HG03097 (cell line): ENCODE results near the gene ABCA10.
"Not testable (repeated sequence)": the region's sequence is repeated elsewhere in the genome, so short reads cannot be mapped to it uniquely, and the experiment has no call there.

ENCODE experiments used
- ATAC-seq: cut with Tn5 transposase; IDR thresholded peaks from one replicate; pipeline ENCODE4 v1.9.1; 2021; ENCODE audit not compliant: unreplicated experiment, low FRiP score

The ABCA10 gene

DNA sequence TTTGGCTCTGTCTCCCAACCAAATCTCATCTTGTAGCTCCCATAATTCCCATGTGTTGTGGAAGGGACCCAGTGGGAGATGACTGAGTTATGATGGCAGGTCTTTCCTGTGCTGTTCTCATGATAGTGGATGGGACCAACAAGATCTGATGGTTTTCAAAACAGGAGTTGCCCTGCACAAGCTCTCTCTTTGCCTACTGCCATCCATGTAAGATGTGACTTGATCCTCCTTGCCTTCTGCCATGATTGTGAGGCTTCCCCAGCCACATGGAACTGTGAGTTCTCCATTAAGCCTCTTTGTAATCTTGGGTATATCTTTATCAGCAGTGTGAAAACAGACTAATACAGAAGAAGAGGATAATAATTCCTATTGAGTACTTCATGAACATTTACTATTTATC is 60.0 kb downstream of the ABCA10 start:
- not testable (repeated sequence) for ATAC-seq

DNA sequence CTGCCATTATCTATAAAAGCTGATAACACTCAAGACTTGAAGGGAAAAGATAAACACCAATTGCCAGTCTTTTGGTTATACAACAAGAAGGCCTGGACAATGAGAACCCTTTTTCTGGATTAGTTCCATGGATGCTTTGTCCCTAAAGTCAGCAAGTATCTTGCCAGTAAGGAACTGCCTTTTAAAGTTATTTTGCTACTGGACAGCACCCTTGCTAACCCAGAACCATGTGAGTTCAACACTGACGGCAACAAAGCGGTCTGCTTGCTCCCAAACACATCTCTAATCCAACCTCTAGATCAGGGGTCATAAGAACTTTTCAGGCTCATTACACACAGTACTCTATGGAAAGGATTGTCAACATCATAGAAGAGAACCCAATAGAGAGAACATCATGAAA is 61.7 kb downstream of the ABCA10 start:
- no peak for ATAC-seq

DNA sequence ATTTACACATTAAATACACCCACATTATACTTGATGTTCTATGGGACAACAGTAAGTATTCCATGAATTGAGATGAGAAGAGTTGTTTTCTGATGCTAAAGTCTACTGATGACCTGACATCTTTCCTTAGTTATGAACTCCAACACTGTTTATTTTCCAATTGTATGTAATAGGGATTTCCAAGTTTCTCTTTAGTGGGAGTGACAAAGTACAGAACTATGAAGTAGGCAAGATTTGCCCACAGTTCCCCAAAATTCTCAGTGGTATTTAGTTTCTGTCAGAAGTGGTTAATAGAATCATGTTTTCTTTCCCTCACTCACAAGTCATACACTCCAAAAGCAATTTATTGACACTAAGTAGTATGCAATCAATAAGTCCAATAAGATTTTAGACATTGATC is 64.4 kb downstream of the ABCA10 start:
- ATAC-seq: no peak

GRCh38 chr17:69159418-69159817 is 69.2 kb downstream of the ABCA10 start:
- ATAC-seq: no peak

GRCh38 chr17:69154267-69154666 is 74.4 kb downstream of the ABCA10 start:
- ATAC-seq: no peak

DNA sequence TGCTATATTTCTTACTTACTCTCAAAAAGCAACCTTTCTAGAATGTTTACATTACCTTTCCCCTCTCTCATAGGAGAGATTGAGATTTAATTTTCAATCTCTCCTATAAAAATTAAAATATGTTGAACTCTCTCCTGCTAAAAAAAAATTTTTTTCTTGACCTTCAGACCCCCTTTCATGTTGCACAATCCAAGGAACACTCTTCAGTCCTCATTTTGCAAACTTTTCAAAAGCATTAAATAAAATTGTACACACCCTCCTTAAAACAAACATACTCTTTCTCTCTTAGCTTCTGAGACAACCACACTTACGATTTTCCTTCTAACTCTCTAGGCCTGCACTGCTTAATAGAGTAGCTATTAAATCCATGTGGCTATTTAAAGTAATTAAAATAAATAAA is 78.3 kb downstream of the ABCA10 start:
- no peak for ATAC-seq

GRCh38 chr17:69147460-69147859 is 81.2 kb downstream of the ABCA10 start:
- ATAC-seq: no peak

DNA sequence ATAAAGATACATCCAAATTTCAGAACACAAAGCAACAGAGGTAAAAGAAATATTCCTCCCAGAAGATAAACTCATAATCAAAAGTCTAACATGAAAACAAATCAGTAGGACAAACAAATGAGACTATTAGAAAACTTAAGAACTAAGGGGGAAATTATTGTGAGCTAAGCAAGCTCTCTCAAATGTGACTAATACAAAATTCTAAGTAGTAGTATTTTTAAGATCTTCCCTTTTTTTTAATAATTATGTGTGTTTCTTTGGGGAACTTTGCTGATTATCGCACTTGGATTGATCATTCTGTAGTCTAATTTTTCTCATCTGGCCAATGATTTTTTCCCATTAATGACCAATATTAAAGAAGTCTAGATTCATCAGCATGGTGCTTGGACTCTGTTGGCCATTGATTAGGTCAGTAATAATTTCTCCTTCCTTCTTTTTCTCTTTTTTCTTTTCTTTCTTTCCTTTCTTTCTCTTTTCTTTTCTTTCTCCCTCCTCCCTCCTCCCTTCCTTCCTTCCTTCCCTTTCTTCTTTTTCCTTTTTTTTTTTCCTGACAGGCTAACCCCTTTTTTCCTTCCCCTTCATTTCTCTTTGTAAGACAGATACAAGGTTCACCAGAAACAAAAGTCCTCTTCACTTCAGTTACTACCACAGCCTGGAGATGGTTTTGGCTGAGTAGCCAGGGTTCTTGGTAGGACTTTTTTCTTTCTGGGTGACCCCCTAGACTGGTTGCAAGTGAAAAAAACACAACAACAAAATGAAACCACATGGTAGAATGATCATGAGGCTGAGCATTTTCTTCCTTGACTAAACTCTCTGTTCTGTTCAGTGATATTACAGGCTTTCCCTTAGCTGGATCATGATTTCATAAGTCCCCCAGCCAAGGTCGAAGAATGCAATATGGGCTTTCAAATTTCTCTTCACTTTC is 84.0 kb downstream of the ABCA10 start:
- no peak for ATAC-seq

GRCh38 chr17:69143683-69144231 is 84.9 kb downstream of the ABCA10 start:
- ATAC-seq: no peak

DNA sequence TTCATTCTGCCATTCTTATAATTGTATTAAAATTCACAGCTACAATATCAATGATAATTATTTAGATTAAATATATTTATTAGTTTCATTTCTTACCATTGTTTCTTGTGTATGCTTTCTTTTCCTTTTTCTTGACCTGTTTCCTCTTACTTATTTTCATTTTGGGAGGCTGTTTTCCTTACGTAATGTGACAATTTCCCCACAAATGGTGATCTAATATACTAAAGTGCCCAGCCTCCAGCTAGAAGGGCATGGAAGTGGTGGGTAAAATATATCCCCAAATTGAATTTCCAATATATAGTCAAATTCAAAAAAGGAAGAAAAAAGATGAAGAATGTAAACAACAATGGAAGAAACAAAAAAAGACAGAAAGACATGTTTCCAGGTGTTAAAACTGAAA is 85.5 kb downstream of the ABCA10 start:
- no peak for ATAC-seq

GRCh38 chr17:69142175-69142802 is 86.3 kb downstream of the ABCA10 start:
- no peak for ATAC-seq

- no peak for ATAC-seq
Measured at GRCh38 chr17:69141431-69142174, 87.0 kb downstream of the ABCA10 start, which contains the start of gene ABCA6. Gene ABCA6, minus strand, starts transcription at chr17:69141895. Its CDS starts 1,192 bp downstream, at chr17:69140703.

DNA sequence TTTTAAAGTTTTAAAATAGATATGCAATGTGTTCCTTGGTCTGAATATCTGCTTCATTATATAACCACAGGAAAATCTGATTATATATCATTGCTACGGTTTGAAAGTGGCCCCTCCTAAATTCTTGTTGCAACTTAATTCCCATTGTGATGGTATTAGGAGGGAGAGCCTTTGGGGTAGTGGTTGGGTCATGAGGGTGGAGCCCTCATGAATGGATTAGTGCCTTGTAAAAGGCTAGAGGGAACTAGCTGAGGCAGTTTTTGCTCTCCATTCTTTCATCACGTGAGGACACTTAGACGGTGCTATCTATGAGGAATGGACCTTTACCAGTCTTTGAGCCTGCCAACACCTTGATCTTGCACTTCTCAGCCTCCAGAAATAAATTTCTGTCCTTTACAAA is 94.5 kb downstream of the ABCA10 start:
- no peak for ATAC-seq

GRCh38 chr17:69130627-69131296 is 97.9 kb downstream of the ABCA10 start:
- no peak for ATAC-seq

DNA sequence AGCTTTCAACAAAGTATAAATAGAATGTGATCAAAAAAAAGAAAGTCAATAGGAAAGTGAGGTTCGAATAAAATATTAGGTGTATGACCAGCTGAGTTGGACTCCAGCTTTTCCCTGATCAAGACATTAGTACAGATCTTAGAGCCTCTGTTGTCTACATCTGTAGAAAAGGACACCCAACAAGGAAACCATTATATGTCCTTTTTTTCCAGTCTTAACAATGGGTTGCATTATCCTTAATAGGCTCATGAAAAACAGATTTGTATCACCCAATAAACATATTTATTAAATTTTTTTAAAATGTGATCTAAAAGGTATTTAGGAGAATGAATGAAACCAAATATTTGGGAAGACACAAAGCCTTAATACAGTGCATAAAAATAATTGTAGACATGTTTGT is 105.0 kb downstream of the ABCA10 start:
- no peak for ATAC-seq

DNA sequence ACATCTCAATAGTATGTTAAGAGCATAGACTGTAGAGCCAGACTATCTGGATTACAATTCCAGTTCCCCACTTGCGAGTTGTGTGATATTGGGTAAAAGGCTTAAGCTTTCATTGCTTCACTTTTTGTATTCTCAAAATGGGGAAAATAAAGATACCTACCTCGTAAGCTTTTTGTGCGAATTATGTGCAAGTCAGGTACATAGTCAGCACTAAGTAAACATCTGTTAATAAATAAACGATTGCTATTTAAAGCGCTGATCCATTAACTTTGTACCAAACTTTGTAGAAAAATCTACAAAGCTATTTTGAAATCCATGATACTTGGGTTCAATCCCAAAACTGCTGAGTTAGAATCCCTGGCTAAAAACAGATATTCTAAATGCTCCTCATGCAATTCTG is 106.6 kb downstream of the ABCA10 start:
- no peak for ATAC-seq

DNA sequence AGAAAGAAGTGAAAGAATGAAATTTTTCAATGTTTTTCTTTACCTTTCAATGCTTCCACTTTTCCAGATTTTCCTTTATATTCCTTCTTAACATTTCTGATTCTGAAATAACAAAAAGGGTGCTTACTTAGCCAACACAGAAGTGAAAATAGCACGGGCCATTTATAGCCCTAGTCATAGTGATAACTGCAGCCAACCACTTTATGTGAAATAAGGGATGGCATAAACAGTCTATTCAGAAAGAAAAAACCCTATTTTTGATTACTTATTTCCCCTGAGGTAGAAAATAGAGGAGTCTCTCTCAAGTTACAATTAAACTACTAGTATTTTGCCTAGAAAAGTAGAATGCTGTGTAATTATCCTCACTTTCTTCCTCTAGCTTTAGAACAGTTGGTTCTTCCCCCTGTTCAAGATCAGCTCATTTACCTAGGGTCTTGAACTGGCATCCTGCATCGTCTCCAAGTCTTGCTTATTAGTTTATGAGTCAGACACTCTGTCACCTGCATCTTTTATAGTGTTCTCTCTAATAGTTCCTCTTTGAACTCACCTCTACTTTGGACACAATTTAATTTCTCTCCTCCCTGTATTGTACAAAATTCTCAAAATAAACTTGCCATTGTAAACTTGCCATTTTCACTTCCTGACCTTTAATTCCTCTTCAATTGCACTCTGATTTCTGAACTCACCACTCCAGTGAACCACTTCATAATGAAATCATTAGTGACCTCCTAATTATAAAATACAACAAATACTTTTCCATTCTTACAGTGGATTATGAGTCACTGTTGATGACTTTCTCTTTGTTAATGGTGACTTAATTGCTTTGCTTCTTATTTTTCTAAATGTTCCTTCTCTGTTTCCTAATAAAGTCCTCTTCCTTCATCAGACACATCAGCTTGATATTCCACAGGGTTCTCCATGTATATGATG is 110.5 kb downstream of the ABCA10 start:
- peak; percentile 35 for ATAC-seq

GRCh38 chr17:69111794-69112193 is 116.8 kb downstream of the ABCA10 start:
- ATAC-seq: no peak
